ENCODE data around the gene MRPS15.
A peak's percentile ranks its signal among the peaks of the same experiment; 100 is the strongest.

MRPS15 gene

GRCh38 chr1:36417931-36418330 lies 46.3 kb downstream of the MRPS15 start:
- DNase-seq = no peak

GRCh38 chr1:36415661-36416326 lies 48.4 kb downstream of the MRPS15 start:
- DNase-seq = no peak

GRCh38 chr1:36414384-36414783 lies 49.8 kb downstream of the MRPS15 start:
- no peak for DNase-seq

GRCh38 chr1:36411674-36412648 lies 52.2 kb downstream of the MRPS15 start:
- peak; percentile 16 to 26 for DNase-seq

- DNase-seq = no peak
Observed at GRCh38 chr1:36408479-36408878, 55.7 kb downstream of the MRPS15 start.

GRCh38 chr1:36406440-36406839 lies 57.7 kb downstream of the MRPS15 start:
- DNase-seq = no peak
